ENCODE data around the gene IQCN. TPM values are rescaled to one million over a fixed set of nuclear protein-coding genes. Genes with fewer than 3 reads are reported as not detected.

The IQCN gene
- total RNA-seq, 2 experiments from 2014 or later = 18.1 to 18.7 TPM

DNA sequence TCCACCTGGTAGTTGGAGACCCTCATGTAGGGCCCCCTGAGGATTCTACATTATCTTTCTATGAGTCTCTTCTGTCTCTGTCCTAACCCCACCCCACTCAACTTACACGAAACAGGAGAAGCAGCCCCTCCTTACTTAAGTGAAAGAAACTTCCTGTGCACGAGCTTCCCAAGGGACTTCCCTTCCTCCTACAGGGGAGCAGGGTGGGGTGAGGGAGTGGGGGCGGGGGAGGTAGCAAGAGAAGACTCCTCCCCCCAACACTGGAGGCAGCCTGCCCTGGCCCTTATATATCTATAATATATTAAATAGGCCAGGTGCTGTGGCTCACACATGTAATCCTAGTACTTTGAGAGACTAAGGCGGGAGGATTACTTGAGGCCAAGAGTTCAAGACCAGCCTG lies 42.5 kb downstream of the IQCN start:
- Histone ChIP-seq H3K36me3 (ENCODE audit: insufficient read depth, low read length) (no peaks in the 10 kb centered on the region), H3K27ac (ENCODE audit: low read depth in 1 of 2, low read length in 2 of 2) (no peak overlapping the region), H3K4me3 (ENCODE audit: low read length) (no peak overlapping the region), H3K9me3 (ENCODE audit: control insufficient read depth in 1 of 2, insufficient read depth in 1 of 2, low read length in 2 of 2) (peaks cover 8 to 34% of the 10 kb centered on the region in 2 experiments), H3K4me1 (ENCODE audit: insufficient read depth, low read length) (peaks cover 10% of the 10 kb centered on the region), H3K27me3 (ENCODE audit: control insufficient read depth in 1 of 2, insufficient read depth in 2 of 2, low read length in 2 of 2) (peaks cover 71 to 75% of the 10 kb centered on the region in 2 experiments)
- Mint-ChIP-seq H3K4me1 (ENCODE audit: low read depth) (no peaks in the 10 kb centered on the region), H3K9me3 (peaks cover 5% of the 10 kb centered on the region), H3K27me3 (peaks cover 88% of the 10 kb centered on the region), H3K27ac (no peak overlapping the region), H3K4me3 (no peak overlapping the region), H3K36me3 (ENCODE audit: low read depth) (no peaks in the 10 kb centered on the region)
- intact Hi-C loops (cut with DNase I, micrococcal nuclease) = loop anchor here in 1 of 2 experiments (10.0 kb wide), 1 partner anchor 347 kb away; no protein-coding TSS in a partner anchor
- CTCF ChIA-PET = no interaction called here
- ATAC-seq (ENCODE audit: poor library complexity) (no peak), DNase-seq (no peak)
- POLR2A ChIA-PET = interaction anchor here (3.0 kb wide), 1 partner anchor 39 kb away, joined by 7 read pairs; the partner anchor contains the start of gene MPV17L2
- TF ChIP-seq, protein P1, sequence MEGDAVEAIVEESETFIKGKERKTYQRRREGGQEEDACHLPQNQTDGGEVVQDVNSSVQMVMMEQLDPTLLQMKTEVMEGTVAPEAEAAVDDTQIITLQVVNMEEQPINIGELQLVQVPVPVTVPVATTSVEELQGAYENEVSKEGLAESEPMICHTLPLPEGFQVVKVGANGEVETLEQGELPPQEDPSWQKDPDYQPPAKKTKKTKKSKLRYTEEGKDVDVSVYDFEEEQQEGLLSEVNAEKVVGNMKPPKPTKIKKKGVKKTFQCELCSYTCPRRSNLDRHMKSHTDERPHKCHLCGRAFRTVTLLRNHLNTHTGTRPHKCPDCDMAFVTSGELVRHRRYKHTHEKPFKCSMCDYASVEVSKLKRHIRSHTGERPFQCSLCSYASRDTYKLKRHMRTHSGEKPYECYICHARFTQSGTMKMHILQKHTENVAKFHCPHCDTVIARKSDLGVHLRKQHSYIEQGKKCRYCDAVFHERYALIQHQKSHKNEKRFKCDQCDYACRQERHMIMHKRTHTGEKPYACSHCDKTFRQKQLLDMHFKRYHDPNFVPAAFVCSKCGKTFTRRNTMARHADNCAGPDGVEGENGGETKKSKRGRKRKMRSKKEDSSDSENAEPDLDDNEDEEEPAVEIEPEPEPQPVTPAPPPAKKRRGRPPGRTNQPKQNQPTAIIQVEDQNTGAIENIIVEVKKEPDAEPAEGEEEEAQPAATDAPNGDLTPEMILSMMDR (IDR thresholded peaks at IDR 0.05) = no peak

DNA sequence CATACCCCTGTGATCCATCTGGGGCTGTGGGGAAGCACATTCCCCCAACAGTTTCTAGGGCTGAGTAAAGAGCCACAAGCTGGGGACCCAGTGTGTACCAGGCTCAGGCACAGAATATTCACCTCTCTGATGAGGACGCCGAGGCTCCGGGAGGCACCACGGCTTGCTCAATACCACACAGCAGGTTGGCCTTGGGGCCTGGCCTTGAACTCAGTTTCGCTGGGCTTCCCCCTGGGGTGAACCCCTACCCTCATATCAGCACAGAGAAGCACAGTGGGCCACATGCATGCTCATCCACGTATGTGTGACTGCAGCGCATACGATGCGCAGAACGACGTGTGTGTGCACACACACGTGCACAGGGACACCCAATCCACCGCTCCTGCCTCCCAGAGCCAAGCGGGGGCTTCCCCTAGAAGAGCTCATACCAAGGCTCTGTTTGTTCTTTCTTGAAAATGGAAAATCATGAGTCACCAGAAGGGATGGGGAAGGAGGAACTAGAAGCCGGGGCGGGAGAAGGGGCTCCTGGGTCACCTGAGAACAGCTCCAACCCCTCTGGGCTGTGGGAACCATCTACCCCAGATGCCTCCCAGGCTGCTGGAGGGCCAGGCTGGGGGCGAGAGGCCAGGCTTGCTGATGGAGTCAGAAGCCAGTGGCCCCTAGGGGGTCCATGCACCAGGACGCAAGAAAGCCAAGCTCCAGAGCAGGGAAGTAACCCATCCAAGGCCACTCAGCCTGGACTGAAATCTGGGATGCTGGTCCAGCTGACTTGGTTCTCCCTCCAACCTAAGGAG lies 43.1 kb downstream of the IQCN start:
- DNase-seq (no peak), ATAC-seq (ENCODE audit: poor library complexity) (no peak)
- Histone ChIP-seq H3K27ac (ENCODE audit: low read depth in 1 of 2, low read length in 2 of 2) (no peak overlapping the region), H3K36me3 (ENCODE audit: insufficient read depth, low read length) (no peaks in the 10 kb centered on the region), H3K9me3 (ENCODE audit: control insufficient read depth in 1 of 2, insufficient read depth in 1 of 2, low read length in 2 of 2) (peaks cover 8 to 35% of the 10 kb centered on the region in 2 experiments), H3K4me1 (ENCODE audit: insufficient read depth, low read length) (peaks cover 11% of the 10 kb centered on the region), H3K4me3 (ENCODE audit: low read length) (no peak overlapping the region), H3K27me3 (ENCODE audit: control insufficient read depth in 1 of 2, insufficient read depth in 2 of 2, low read length in 2 of 2) (peaks cover 75 to 82% of the 10 kb centered on the region in 2 experiments)
- Mint-ChIP-seq H3K36me3 (ENCODE audit: low read depth) (no peaks in the 10 kb centered on the region), H3K9me3 (peaks cover 5% of the 10 kb centered on the region), H3K27ac (no peak overlapping the region), H3K27me3 (peaks cover 87% of the 10 kb centered on the region), H3K4me3 (no peak overlapping the region), H3K4me1 (ENCODE audit: low read depth) (no peaks in the 10 kb centered on the region)
- CTCF ChIA-PET = no interaction called here
- POLR2A ChIA-PET = interaction anchor here (3.0 kb wide), 1 partner anchor 39 kb away, joined by 7 read pairs; the partner anchor contains the start of gene MPV17L2
- intact Hi-C loops (cut with DNase I, micrococcal nuclease) = loop anchor here in 1 of 2 experiments (10.0 kb wide), 1 partner anchor 346 kb away; no protein-coding TSS in a partner anchor
- TF ChIP-seq, protein P1 (IDR thresholded peaks at IDR 0.05) = no peak

DNA sequence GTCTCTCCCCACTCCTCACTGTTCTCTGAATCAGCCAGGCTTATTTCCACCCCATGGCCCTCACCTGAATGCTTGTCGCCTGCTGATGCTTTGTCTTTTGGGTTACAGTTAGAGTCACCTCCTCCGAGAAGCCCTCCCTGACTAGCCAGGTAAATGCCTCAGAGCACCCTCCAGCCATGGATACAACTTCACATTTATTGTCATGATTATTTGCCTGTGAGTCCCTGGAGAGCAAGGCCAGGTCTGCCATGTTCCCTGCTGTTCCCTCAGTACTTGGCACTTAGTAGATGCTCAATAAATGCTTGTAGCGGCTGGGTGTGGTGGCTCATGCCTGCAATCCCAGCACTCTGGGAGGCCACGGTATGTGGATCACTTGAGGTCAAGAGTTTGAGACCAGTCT lies 44.3 kb downstream of the IQCN start:
- TF ChIP-seq, protein P1 (IDR thresholded peaks at IDR 0.05) = no peak
- CTCF ChIA-PET = no interaction called here
- no peak overlapping the region for H3K27ac Mint-ChIP-seq
- intact Hi-C loops (cut with DNase I, micrococcal nuclease) = loop anchor here in 1 of 2 experiments (10.0 kb wide), 1 partner anchor 345 kb away; no protein-coding TSS in a partner anchor
- H3K27me3 Mint-ChIP-seq = peaks cover 86% of the 10 kb centered on the region
- ATAC-seq (ENCODE audit: poor library complexity) (no peak), DNase-seq (no peak)
- H3K9me3 Mint-ChIP-seq = peaks cover 5% of the 10 kb centered on the region
- H3K36me3 ChIP-seq (ENCODE audit: insufficient read depth, low read length) = no peaks in the 10 kb centered on the region
- no peak overlapping the region for H3K4me3 Mint-ChIP-seq
- no peaks in the 10 kb centered on the region for H3K36me3 Mint-ChIP-seq (ENCODE audit: low read depth)
- peaks cover 10% of the 10 kb centered on the region for H3K4me1 Mint-ChIP-seq (ENCODE audit: low read depth)
- peaks cover 23% of the 10 kb centered on the region for H3K4me1 ChIP-seq (ENCODE audit: insufficient read depth, low read length)
- POLR2A ChIA-PET = no interaction called here
- H3K27ac ChIP-seq (ENCODE audit: low read depth in 1 of 2, low read length in 2 of 2) = no peak overlapping the region
- peaks cover 84 to 88% of the 10 kb centered on the region in 2 experiments for H3K27me3 ChIP-seq (ENCODE audit: control insufficient read depth in 1 of 2, insufficient read depth in 2 of 2, low read length in 2 of 2)
- H3K4me3 ChIP-seq (ENCODE audit: low read length) = no peak overlapping the region
- peaks cover 8 to 47% of the 10 kb centered on the region in 2 experiments for H3K9me3 ChIP-seq (ENCODE audit: control insufficient read depth in 1 of 2, insufficient read depth in 1 of 2, low read length in 2 of 2)

All from CD4-positive, alpha-beta T cell (primary cell).